Sigmoid colon (tissue), 4 donors: ENCODE data around the gene KRT14.

Experiments
- CTCF ChIP-seq, 4 experiments: fragments of 450-650 bp in 3 of 4; fragments of 200-600 bp in 1 of 4; IDR thresholded peaks; one replicate each; pipeline ENCODE4 v1.5.1; 2016 to 2019; ENCODE audit warnings: antibody characterized with exemption in 4 of 4, mild to moderate bottlenecking in 3 of 4, moderate library complexity in 2 of 4
- EP300 ChIP-seq, 4 donors: sonication (generic); formaldehyde crosslinking; IDR thresholded peaks; one replicate each; pipeline ENCODE4 v1.6.1; 2017; ENCODE audit warnings: antibody characterized with exemption in 4 of 4
- POLR2AphosphoS5 ChIP-seq, 4 donors: sonication (generic); formaldehyde crosslinking; IDR thresholded peaks; one replicate each; pipeline ENCODE4 v1.6.1; 2017; ENCODE audit warnings: antibody characterized with exemption in 4 of 4

GRCh38 chr17:41613277-41614082 is 26.8 kb upstream of the KRT14 start:
- TF ChIP-seq EP300 (IDR thresholded peaks at IDR 0.05) (no peak), CTCF (IDR thresholded peaks at IDR 0.05) (no peak), POLR2AphosphoS5 (IDR thresholded peaks at IDR 0.05) (no peak)
